HL-60 (cell line): ENCODE data around the gene PCCA.

Experiments used
- CTCF ChIP-seq: IDR thresholded peaks from one replicate; pipeline ENCODE4 v1.5.1; 2011; ENCODE audit warnings: low read length, control low read depth, inconsistent platforms; ENCODE audit not compliant: insufficient read depth
- GABPA ChIP-seq: IDR thresholded peaks from 2 replicates; pipeline ENCODE4 v1.6.1; 2012; ENCODE audit warnings: low read depth
- POLR2AphosphoS5 ChIP-seq: IDR thresholded peaks from 2 replicates; pipeline ENCODE4 v1.6.1; 2012; ENCODE audit warnings: low read depth
- REST ChIP-seq: IDR thresholded peaks from 2 replicates; pipeline ENCODE4 v1.6.1; 2012; ENCODE audit warnings: low read depth; ENCODE audit not compliant: insufficient replicate concordance

- TF ChIP-seq CTCF (no peak), POLR2AphosphoS5 (no peak), REST (no peak), GABPA (no peak)
Measured at GRCh38 chr13:100387416-100387815, 298.5 kb downstream of the PCCA start.
